Fibroblast of the aortic adventitia (primary cell): Measurements from ENCODE around the gene AUTS2. TPM values are rescaled to one million over a fixed set of nuclear protein-coding genes. Genes with fewer than 3 reads are reported as not detected.
"Not testable (repeated sequence)": the region's sequence is repeated elsewhere in the genome, so short reads cannot be mapped to it uniquely, and the experiment has no call there.

Source experiments
- DNase-seq: peaks from one replicate; pipeline ENCODE4 v3.0.0-alpha.2; 2010; ENCODE audit warnings: low read depth
- H3K4me3 ChIP-seq: 2 replicates; pipeline ENCODE4 v1.5.1; 2011; ENCODE audit warnings: low read depth, mild to moderate bottlenecking, control low read depth, low read length, moderate library complexity
- total RNA-seq: library from RNA; depleted of rRNA; stranded (reverse); fragments of >200 nt; gene quantifications from 2 replicates; pipeline ENCODE4 v1.2.3, GENCODE V29; 2012; ENCODE audit warnings: low replicate concordance
- TF ChIP-seq, protein P1 (sequence below): IDR thresholded peaks from 2 replicates; pipeline ENCODE4 v1.5.1; 2011; ENCODE audit warnings: mild to moderate bottlenecking, low read length, control low read depth, inconsistent platforms; ENCODE audit not compliant: insufficient read depth

Gene AUTS2
- total RNA-seq, 1 donor, result 10.7 TPM

DNA sequence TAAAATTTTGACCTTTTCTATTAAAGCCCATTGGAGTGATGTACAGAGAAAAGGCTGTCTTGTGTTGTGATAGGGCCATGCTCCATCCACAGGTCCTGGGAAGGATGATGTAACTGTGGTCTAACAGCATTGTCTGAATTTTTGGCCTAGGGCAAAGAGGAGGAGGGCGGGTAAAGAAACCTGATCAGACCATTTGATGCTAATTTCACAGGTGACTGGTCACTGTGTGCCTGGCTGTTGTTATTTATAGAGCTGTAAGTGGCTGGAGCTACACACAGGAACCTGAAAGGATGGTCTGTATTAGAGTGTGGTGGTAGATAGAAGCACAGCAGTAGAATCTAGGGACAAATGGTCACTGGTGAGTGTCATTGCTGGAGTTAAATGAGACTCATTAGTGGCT is 182.1 kb downstream of the AUTS2 start:
- TF ChIP-seq, protein P1, sequence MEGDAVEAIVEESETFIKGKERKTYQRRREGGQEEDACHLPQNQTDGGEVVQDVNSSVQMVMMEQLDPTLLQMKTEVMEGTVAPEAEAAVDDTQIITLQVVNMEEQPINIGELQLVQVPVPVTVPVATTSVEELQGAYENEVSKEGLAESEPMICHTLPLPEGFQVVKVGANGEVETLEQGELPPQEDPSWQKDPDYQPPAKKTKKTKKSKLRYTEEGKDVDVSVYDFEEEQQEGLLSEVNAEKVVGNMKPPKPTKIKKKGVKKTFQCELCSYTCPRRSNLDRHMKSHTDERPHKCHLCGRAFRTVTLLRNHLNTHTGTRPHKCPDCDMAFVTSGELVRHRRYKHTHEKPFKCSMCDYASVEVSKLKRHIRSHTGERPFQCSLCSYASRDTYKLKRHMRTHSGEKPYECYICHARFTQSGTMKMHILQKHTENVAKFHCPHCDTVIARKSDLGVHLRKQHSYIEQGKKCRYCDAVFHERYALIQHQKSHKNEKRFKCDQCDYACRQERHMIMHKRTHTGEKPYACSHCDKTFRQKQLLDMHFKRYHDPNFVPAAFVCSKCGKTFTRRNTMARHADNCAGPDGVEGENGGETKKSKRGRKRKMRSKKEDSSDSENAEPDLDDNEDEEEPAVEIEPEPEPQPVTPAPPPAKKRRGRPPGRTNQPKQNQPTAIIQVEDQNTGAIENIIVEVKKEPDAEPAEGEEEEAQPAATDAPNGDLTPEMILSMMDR, result no peak
- DNase-seq, result peak; percentile 43
- no peak overlapping the region for H3K4me3 ChIP-seq

DNA sequence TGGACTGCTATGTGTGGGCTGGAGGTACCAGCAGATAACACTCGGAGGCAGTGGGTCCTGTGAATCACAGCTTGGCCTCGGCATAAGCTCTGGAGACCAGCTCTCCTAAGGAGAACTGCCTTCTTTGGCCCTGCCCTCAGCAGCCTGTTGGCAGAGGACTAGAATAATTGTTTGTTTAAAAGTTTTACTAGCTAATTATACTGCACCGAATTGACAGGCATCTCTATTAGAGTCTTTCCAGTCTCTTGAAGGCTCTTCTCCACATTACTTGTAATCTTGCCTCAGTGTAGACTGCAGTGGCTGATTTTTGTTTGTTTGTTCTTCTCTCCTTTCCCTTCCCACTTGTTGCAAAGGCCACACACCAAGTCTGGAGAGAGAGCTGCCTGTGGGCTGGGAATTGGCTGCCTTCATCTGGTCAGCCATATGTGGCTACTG is 183.2 kb downstream of the AUTS2 start:
- DNase-seq, result peak; percentile 64
- no peak overlapping the region for H3K4me3 ChIP-seq
- TF ChIP-seq, protein P1, result no peak

DNA sequence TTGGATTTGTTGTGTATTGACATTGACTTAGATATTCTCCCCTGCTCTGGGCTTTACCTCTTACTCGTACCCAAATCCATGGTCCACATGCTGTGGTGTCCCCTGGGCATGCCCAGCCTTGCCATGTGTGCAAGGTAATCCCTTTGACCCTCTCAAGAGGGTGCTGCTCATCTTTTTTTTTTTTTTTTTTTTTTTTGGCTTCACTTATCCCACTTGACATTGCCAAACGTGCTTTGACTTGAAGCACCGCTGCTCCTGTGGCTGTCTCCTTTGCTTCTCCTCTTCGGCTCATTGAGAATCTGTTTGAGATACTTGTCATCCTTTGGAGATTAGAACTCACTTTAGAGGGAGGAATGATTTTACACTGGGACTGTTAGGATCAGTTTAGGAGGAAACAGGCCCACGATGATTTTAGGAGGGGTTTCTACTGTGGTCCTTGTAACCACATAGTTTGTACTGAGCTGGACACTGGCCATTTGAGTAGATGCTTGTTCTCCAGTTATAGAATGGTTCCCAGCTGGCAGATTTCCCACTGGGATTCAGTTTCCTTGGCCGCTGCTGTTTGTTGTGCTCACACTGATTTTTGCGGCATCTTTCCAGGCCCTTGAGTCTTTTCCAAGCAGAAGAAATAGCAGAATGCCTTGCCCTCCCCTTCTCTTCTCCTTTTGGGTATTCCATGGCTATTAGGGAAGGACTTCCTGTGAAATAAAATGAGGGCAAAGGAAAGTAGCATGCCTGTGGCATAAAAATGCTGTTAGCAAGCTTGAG is 184.8 kb downstream of the AUTS2 start:
- TF ChIP-seq, protein P1, result no peak
- peak; percentile 88 for DNase-seq
- H3K4me3 ChIP-seq, result no peak overlapping the region

DNA sequence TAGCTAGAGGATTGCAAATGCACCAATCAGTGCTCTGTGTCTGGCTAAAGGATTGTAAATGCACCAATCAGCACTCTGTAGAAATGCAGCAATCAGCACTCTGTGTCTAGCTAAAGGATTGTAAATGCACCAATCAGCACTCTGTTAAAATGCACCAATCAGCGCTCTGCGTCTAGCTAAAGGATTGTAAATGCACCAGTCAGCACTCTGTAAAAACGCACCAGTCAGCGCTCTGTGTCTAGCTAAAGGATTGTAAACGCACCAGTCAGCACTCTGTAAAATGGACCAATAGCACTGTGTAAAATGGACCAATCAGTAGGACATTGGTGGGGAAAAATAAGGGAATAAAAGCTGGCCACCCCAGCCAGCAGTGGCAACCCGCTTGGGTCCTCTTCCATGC is 187.9 kb downstream of the AUTS2 start:
- not testable (repeated sequence) for DNase-seq, H3K4me3 ChIP-seq

DNA sequence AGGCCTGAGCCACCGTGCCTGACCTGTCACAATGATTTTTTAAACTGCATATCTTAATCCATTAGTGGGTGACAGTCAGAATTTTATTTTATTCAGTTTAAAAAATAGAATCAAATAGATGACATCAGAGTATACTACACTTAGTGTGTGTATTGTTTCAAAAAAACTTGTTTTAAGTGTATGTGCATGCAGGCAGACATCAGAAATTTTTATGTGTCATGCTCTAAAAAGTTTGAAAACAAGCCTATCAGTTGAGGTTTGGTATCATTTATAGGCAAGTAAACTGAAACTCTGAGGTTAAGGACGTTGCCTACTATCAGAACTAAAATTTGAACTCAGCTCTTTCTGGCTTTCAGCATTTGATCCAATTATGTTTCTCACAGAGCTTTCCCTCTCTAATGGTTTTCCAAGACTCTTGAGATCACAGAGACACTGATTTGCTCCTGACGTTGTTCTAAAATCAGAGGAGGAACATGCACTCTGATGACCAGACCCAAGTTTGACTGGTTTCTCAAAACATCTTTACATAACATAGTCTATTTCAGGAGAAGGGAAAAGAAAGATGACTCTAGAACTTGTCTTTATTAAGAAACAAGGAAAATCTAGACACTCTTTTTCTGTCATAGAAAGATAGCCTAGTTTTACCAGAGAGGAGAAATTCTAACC is 188.6 kb downstream of the AUTS2 start:
- H3K4me3 ChIP-seq, result no peak overlapping the region
- TF ChIP-seq, protein P1, result no peak
- DNase-seq, result no peak

DNA sequence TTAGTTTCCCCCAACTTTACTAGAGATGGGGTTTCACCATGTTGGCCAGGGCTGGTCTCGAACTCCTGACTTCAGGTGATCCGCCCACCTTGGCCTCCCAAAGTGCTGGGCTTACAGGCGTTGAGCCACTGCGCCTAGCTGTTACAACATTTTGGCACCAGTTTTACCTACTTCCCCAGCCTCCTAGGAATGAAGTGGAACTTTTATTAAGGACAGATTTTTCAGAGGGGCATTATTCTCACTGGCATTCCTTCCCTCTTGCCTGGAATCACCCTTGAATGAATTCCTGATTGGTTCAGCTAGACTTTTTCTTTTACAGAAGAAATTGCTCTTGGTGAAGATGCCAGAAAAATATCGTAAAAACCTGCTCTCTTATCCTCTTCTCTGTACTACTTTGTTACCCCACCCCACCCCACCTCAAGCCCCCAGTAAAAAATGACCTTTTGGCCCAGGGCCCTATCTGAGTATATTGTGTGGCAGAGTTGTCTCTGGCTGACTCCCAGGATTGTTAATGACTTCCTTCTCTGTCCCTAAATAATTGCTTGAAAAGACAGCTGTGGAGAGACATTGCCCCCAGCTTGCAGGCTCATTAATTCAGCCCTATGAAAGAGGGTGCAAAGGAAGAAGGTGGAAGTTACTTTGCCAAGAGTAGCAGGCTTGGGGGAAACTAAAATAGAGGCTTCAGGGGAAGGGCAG is 189.6 kb downstream of the AUTS2 start:
- TF ChIP-seq, protein P1, result no peak
- H3K4me3 ChIP-seq, result no peak overlapping the region
- DNase-seq, result no peak

DNA sequence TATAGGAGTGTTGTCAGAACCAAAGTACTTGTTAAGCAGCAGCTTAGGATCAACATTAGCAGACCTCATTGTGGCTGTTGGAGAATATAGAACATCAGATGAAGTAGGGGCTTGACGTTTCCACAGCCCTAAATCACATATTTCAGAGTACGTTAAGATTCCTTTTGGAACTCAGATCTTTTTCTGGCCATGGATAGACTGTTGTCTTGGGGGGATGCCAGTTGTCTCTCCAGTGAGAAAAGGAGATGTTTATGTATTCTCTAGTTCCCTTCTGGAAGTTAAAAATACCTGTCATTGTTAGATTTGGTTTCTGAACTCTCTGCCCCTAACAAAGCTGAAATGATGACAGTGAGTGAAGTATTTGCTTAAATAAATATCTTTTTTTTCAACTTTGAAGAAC is 191.3 kb downstream of the AUTS2 start:
- no peak overlapping the region for H3K4me3 ChIP-seq
- no peak for DNase-seq
- TF ChIP-seq, protein P1, result no peak
